ENCODE data around the gene PIK3R2.

GRCh38 chr19:18110609-18111232 lies 42.2 kb upstream of the PIK3R2 start:
- TF ChIP-seq EZH2 (IDR thresholded peaks at IDR 0.05; ENCODE audit: borderline replicate concordance, low read length) (no peak), CTCF (conservative IDR thresholded peaks at IDR 0.05 in 1 of 2, IDR thresholded peaks at IDR 0.05 in 1 of 2; ENCODE audit: extremely low read depth in 1 of 2, insufficient read depth in 1 of 2, low read depth in 1 of 2, low read length in 2 of 2) (no peak)

Measured in mammary epithelial cell (primary cell).